Naive thymus-derived CD8-positive, alpha-beta T cell (primary cell): ENCODE data around the gene SPTAN1. TPM values are rescaled to one million over a fixed set of nuclear protein-coding genes. Genes with fewer than 3 reads are reported as not detected.

ENCODE experiments used
- ATAC-seq, 2 donors: fragments of 150-1000 bp; cut with Tn5 transposase in 1 of 2; sonication (Bioruptor Pico), chemical (Tn5 transposase) in 1 of 2; 1 replicate in 1 of 2; 2 replicates in 1 of 2; pipeline ENCODE4 v1.10.0; 2021; ENCODE audit warnings: mild to moderate bottlenecking in 2 of 2, moderate library complexity in 2 of 2
- POLR2A ChIA-PET: fragments of 350-600 bp; sonication (Branson Sonifier 250); formaldehyde crosslinking; loops from one replicate; lab custom pipeline; 2021; ENCODE audit warnings: antibody characterized with exemption; lab: Charles Lee
- DNase-seq, 10 donors: peaks; one replicate each; pipeline versions ENCODE4 v3.0.0 to v3.0.0-alpha.2; 2020 to 2022
- H3K27ac Mint-ChIP-seq, 10 donors: one replicate each; pipeline ENCODE4 v1.8.0; 2020 to 2022; ENCODE audit warnings: mild to moderate bottlenecking in 10 of 10, mixed read lengths in 10 of 10, moderate library complexity in 4 of 10, inconsistent platforms in 1 of 10
- H3K27me3 Mint-ChIP-seq, 5 donors: one replicate each; pipeline ENCODE4 v1.8.0; 2021 to 2022; ENCODE audit warnings: mixed read lengths in 5 of 5
- H3K36me3 Mint-ChIP-seq, 3 donors: one replicate each; pipeline ENCODE4 v1.8.0; 2020 to 2022; ENCODE audit warnings: mixed read lengths in 3 of 3, mild to moderate bottlenecking in 2 of 3, inconsistent platforms in 1 of 3
- H3K4me1 Mint-ChIP-seq, 4 donors: one replicate each; pipeline ENCODE4 v1.8.0; 2021 to 2022; ENCODE audit warnings: mixed read lengths in 4 of 4
- H3K4me3 Mint-ChIP-seq, 10 donors: one replicate each; pipeline ENCODE4 v1.8.0; 2020 to 2022; ENCODE audit warnings: mild to moderate bottlenecking in 10 of 10, mixed read lengths in 10 of 10, moderate library complexity in 6 of 10, inconsistent platforms in 1 of 10
- H3K9me3 Mint-ChIP-seq, 9 donors: one replicate each; pipeline ENCODE4 v1.8.0; 2020 to 2022; ENCODE audit warnings: mixed read lengths in 9 of 9, mild to moderate bottlenecking in 3 of 9, inconsistent platforms in 1 of 9, moderate library complexity in 1 of 9
- polyA plus RNA-seq, 3 donors: library from polyadenylated mRNA; unstranded; fragments of 300-500 nt; fragmentation: Illumina TruSeq; gene quantifications; one replicate each; pipeline ENCODE4 v1.2.3, GENCODE V29; 2021
- total RNA-seq, 8 experiments: library from RNA in 2 of 8; stranded (reverse) in 2 of 8; gene quantifications; one replicate each; pipeline ENCODE4 v1.2.3 and lab custom pipeline; 2021 to 2026

SPTAN1 gene
- total and polyA plus RNA-seq, 5 experiments from 2014 or later, result 38.2 to 402 (median 117) TPM

GRCh38 chr9:128610897-128611296 is 58.5 kb downstream of the SPTAN1 start:
- H3K36me3 Mint-ChIP-seq, result peaks cover 8 to 95% (median 42%) of the 10 kb centered on the region in 3 donors
- POLR2A ChIA-PET, result interaction anchor here (0.6 to 0.9 kb wide), 2 partner anchors 9 to 89 kb away, joined by 5 to 6 read pairs; no protein-coding TSS in a partner anchor
- ATAC-seq, result no peak

GRCh38 chr9:128611600-128612394 is 59.4 kb downstream of the SPTAN1 start:
- H3K9me3 Mint-ChIP-seq, result no peaks in the 10 kb centered on the region
- H3K36me3 Mint-ChIP-seq, result peaks cover 8 to 95% (median 43%) of the 10 kb centered on the region in 3 donors
- no peaks in the 10 kb centered on the region for H3K27me3 Mint-ChIP-seq
- POLR2A ChIA-PET, result interaction anchor here (0.6 to 0.9 kb wide), 2 partner anchors 10 to 17 kb away, joined by 3 to 6 read pairs; no protein-coding TSS in a partner anchor
- no peak overlapping the region for H3K4me3 Mint-ChIP-seq
- peaks cover 0 to 5% (median 0%) of the 10 kb centered on the region in 4 donors for H3K4me1 Mint-ChIP-seq
- H3K27ac Mint-ChIP-seq, result peak overlapping the region in 4 of 10 donors; percentile 25 to 70 (median 38)
- ATAC-seq (no peak), DNase-seq (no peak)

More at GRCh38 chr9:128610897-128611296, 58.5 kb downstream of the SPTAN1 start:
- Mint-ChIP-seq H3K27ac (peak overlapping the region in 1 of 10 donors; percentile 28), H3K4me3 (no peak overlapping the region), H3K27me3 (no peaks in the 10 kb centered on the region), H3K9me3 (no peaks in the 10 kb centered on the region), H3K4me1 (peaks cover 0 to 5% (median 0%) of the 10 kb centered on the region in 4 donors)
- DNase-seq, result no peak

GRCh38 chr9:128614728-128615127 is 62.3 kb downstream of the SPTAN1 start:
- no peak for ATAC-seq
- POLR2A ChIA-PET, result no interaction called here
- H3K4me3 Mint-ChIP-seq, result no peak overlapping the region
- H3K4me1 Mint-ChIP-seq, result peaks cover 0 to 4% (median 0%) of the 10 kb centered on the region in 4 donors
- no peaks in the 10 kb centered on the region for H3K9me3 Mint-ChIP-seq
- H3K27ac Mint-ChIP-seq, result no peak overlapping the region
- no peak for DNase-seq
- no peaks in the 10 kb centered on the region for H3K27me3 Mint-ChIP-seq
- H3K36me3 Mint-ChIP-seq, result peaks cover 4 to 93% (median 35%) of the 10 kb centered on the region in 3 donors

GRCh38 chr9:128615571-128615970 is 63.2 kb downstream of the SPTAN1 start:
- peaks cover 0 to 93% (median 29%) of the 10 kb centered on the region in 3 donors for H3K36me3 Mint-ChIP-seq
- ATAC-seq (no peak), DNase-seq (no peak)
- no peak overlapping the region for H3K27ac Mint-ChIP-seq
- no peaks in the 10 kb centered on the region for H3K9me3 Mint-ChIP-seq
- no peaks in the 10 kb centered on the region for H3K27me3 Mint-ChIP-seq
- no peak overlapping the region for H3K4me3 Mint-ChIP-seq
- no peaks in the 10 kb centered on the region for H3K4me1 Mint-ChIP-seq
- POLR2A ChIA-PET, result no interaction called here

GRCh38 chr9:128617943-128618342 is 65.6 kb downstream of the SPTAN1 start:
- Mint-ChIP-seq H3K9me3 (no peaks in the 10 kb centered on the region), H3K4me3 (no peak overlapping the region), H3K27ac (no peak overlapping the region), H3K4me1 (no peaks in the 10 kb centered on the region), H3K36me3 (peaks cover 0 to 94% (median 31%) of the 10 kb centered on the region in 3 donors), H3K27me3 (no peaks in the 10 kb centered on the region)
- POLR2A ChIA-PET, result no interaction called here
- DNase-seq (no peak), ATAC-seq (no peak)

DNA sequence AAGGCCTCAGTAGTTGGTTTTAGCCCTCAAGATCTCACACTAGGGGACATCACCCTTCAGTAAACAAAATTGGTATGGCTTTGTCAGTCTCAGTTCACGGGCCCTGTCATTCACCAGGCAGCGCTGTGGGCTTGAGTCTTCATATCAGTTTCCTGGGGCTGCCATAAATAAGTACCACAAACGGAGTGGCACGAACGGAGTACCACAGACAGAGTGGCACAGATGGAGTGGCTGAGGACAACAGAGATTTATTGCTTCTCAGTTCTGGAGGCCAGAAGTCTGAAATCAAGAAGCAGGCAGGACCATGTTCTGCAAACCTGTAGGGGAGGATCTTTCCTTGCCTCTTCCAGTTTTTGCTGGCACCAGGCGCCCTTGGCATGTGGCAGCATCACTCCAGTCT is 66.7 kb downstream of the SPTAN1 start:
- Mint-ChIP-seq H3K9me3 (no peaks in the 10 kb centered on the region), H3K4me3 (no peak overlapping the region), H3K36me3 (peaks cover 0 to 87% (median 21%) of the 10 kb centered on the region in 3 donors), H3K27me3 (no peaks in the 10 kb centered on the region), H3K27ac (peak overlapping the region in 2 of 10 donors; percentile 24 to 56), H3K4me1 (no peaks in the 10 kb centered on the region)
- DNase-seq (no peak), ATAC-seq (no peak)
- POLR2A ChIA-PET, result no interaction called here

GRCh38 chr9:128619779-128620178 is 67.4 kb downstream of the SPTAN1 start:
- no peak overlapping the region for H3K4me3 Mint-ChIP-seq
- no peaks in the 10 kb centered on the region for H3K4me1 Mint-ChIP-seq
- H3K36me3 Mint-ChIP-seq, result peaks cover 0 to 87% (median 16%) of the 10 kb centered on the region in 3 donors
- H3K27ac Mint-ChIP-seq, result peak overlapping the region in 1 of 10 donors; percentile 19
- no peak for ATAC-seq
- no peaks in the 10 kb centered on the region for H3K9me3 Mint-ChIP-seq
- H3K27me3 Mint-ChIP-seq, result no peaks in the 10 kb centered on the region
- DNase-seq, result no peak
- POLR2A ChIA-PET, result no interaction called here

- no peak for DNase-seq
- POLR2A ChIA-PET, result interaction anchor here (0.6 kb wide), 1 partner anchor 251 kb away, joined by 3 read pairs; the partner anchor contains the start of gene URM1
- Mint-ChIP-seq H3K27ac (peak overlapping the region in 1 of 10 donors; percentile 79), H3K4me1 (no peaks in the 10 kb centered on the region), H3K36me3 (peaks cover 0 to 91% (median 19%) of the 10 kb centered on the region in 3 donors), H3K4me3 (no peak overlapping the region), H3K9me3 (no peaks in the 10 kb centered on the region), H3K27me3 (no peaks in the 10 kb centered on the region)
- ATAC-seq, result no peak
These were observed 69.5 kb downstream of the SPTAN1 start for GRCh38 chr9:128621730-128622455.

DNA sequence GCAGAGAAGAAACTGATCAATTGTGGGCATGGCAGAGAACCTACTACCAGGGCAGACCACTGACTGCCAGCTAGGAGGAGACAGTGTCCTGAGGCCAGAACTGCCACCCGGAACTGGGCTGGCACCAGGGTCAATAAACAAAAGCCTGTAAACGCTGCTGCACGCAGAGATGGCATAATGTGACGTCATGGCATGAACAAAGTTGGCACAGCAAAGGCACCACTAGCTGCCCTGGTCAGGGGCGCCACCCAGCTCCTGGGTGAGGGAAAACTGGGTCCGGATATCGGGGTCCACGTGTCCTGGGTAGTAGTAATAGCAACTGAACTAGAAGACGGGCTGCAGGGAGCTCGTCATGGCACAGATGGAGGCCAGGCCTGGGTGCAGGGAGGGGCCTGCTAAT is 72.2 kb downstream of the SPTAN1 start:
- no peak overlapping the region for H3K4me3 Mint-ChIP-seq
- H3K4me1 Mint-ChIP-seq, result peaks cover 0 to 2% (median 0%) of the 10 kb centered on the region in 4 donors
- H3K27ac Mint-ChIP-seq, result no peak overlapping the region
- POLR2A ChIA-PET, result no interaction called here
- no peaks in the 10 kb centered on the region for H3K9me3 Mint-ChIP-seq
- DNase-seq (no peak), ATAC-seq (no peak)
- H3K27me3 Mint-ChIP-seq, result no peaks in the 10 kb centered on the region
- H3K36me3 Mint-ChIP-seq, result peaks cover 0 to 89% (median 15%) of the 10 kb centered on the region in 3 donors

DNA sequence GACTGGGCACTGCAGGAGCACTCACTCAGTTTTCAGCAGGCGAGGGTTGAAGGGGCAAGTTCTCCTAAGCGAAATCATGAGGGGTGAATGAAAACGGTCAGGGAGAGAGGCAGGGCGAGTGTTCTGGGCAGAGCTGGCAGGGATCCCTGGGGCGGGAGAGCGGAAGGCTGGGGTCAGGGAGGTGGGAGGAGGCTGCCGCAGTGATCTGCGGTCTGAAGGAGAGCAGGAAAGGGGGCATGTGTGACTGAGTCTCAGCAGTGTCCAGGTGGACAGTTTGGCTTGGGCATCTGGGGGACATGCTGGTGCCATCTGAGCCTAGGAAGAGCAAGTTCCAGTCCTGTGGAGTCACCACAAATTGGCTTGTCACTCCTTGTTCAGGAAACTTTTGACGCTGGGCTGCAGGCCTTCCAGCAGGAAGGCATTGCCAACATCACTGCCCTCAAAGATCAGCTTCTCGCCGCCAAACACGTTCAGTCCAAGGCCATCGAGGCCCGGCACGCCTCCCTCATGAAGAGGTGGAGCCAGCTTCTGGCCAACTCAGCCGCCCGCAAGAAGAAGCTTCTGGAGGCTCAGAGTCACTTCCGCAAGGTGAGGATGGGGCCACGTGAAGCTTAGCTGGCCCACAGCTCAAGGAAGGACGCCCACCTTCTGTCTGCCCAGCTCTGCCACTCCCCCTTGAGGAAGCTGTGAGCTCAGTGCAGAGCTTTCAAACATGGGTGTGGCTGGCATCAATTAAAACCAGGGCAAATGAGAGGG is 73.2 kb downstream of the SPTAN1 start:
- Mint-ChIP-seq H3K36me3 (peaks cover 0 to 89% (median 15%) of the 10 kb centered on the region in 3 donors), H3K4me3 (no peak overlapping the region), H3K27me3 (no peaks in the 10 kb centered on the region), H3K9me3 (no peaks in the 10 kb centered on the region), H3K27ac (peak overlapping the region in 2 of 10 donors; percentile 53 to 82), H3K4me1 (peaks cover 0 to 4% (median 0%) of the 10 kb centered on the region in 4 donors)
- POLR2A ChIA-PET, result interaction anchor here (0.9 kb wide), 1 partner anchor 64 kb away, joined by 3 read pairs; the partner anchor contains the start of gene SET
- no peak for DNase-seq
- ATAC-seq, result no peak

DNA sequence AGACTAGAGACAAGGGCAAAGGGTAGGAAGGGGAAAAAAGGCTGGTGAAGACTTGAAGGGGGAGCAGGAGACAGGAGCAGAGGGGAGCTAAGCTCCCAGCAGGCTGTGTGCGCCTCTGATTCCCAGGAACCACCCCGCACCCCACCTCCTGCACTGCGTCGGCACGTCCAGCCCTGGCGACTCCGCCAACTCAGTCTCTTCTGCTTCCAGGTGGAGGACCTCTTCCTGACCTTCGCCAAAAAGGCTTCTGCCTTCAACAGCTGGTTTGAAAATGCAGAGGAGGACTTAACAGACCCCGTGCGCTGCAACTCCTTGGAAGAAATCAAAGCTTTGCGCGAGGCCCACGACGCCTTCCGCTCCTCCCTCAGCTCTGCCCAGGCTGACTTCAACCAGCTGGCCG is 73.8 kb downstream of the SPTAN1 start:
- peak overlapping the region in 1 of 10 donors; percentile 90 for H3K27ac Mint-ChIP-seq
- no peaks in the 10 kb centered on the region for H3K27me3 Mint-ChIP-seq
- no peak for DNase-seq

GRCh38 chr9:128627127-128627715 is 74.8 kb downstream of the SPTAN1 start:
- Mint-ChIP-seq H3K27me3 (no peaks in the 10 kb centered on the region), H3K4me3 (no peak overlapping the region), H3K4me1 (peaks cover 0 to 4% (median 0%) of the 10 kb centered on the region in 4 donors), H3K36me3 (peaks cover 0 to 88% (median 15%) of the 10 kb centered on the region in 3 donors), H3K27ac (peak overlapping the region in 1 of 10 donors; percentile 44), H3K9me3 (no peaks in the 10 kb centered on the region)
- POLR2A ChIA-PET, result no interaction called here
- DNase-seq (no peak), ATAC-seq (no peak)

More for the DNA sequence above, 73.8 kb downstream of the SPTAN1 start:
- POLR2A ChIA-PET, result interaction anchor here (0.9 kb wide), 1 partner anchor 63 kb away, joined by 3 read pairs; the partner anchor contains the start of gene SET
- H3K4me1 Mint-ChIP-seq, result peaks cover 0 to 4% (median 0%) of the 10 kb centered on the region in 4 donors
- no peak overlapping the region for H3K4me3 Mint-ChIP-seq
- ATAC-seq, result no peak
- no peaks in the 10 kb centered on the region for H3K9me3 Mint-ChIP-seq
- H3K36me3 Mint-ChIP-seq, result peaks cover 0 to 89% (median 15%) of the 10 kb centered on the region in 3 donors
